GM10266 (cell line): ENCODE data around the gene PET100.
"Not testable (repeated sequence)": the region's sequence is repeated elsewhere in the genome, so short reads cannot be mapped to it uniquely, and the experiment has no call there.

Experiments used
- DNase-seq: peaks from one replicate; pipeline ENCODE4 v3.0.0; 2012; ENCODE audit errors: extremely low spot score
- CTCF ChIP-seq: IDR thresholded peaks from 2 replicates; pipeline ENCODE4 v1.5.1; 2012; ENCODE audit warnings: mild to moderate bottlenecking, low read depth; ENCODE audit not compliant: control insufficient read depth, insufficient read depth; ENCODE audit errors: missing control alignments

The PET100 gene

DNA sequence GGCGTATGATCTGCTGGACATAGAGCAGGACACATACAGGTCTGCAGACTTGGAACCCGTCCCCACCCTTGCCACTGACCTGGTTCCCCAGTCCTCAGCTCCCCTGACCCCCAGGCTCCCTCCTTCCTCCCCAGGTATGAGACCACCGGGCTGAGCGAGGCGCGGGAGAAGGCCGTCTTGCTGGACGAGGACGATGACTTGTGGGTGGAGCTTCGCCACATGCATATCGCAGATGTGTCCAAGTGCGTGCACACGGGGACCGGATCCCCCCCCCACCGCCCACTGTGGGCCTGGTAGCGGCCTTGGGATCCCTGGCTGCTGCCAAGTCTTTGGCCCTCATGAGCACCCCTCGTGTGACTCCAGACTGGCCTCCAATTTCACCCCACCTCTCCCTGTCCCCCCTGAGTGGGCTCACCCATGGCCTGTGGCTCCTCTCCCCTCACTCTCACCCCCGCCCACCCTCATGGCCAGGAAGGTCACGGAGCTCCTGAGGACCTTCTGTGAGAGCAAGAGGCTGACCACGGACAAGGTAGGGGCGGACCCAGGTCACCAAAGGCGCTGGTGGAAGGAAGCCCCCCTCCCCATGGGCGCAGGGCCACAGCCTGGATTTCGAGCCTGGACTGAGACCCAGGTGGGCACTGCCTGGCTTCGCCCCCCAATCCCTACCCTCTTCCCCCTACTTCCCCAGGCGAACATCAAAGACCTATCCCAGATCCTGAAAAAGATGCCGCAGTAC is 12.9 kb downstream of the PET100 start:
- no peak for DNase-seq

GRCh38 chr19:7643031-7643415 is 13.4 kb downstream of the PET100 start:
- TF ChIP-seq CTCF, result no peak
- DNase-seq, result no peak

More for the DNA sequence above, 12.9 kb downstream of the PET100 start:
- TF ChIP-seq CTCF, result no peak

DNA sequence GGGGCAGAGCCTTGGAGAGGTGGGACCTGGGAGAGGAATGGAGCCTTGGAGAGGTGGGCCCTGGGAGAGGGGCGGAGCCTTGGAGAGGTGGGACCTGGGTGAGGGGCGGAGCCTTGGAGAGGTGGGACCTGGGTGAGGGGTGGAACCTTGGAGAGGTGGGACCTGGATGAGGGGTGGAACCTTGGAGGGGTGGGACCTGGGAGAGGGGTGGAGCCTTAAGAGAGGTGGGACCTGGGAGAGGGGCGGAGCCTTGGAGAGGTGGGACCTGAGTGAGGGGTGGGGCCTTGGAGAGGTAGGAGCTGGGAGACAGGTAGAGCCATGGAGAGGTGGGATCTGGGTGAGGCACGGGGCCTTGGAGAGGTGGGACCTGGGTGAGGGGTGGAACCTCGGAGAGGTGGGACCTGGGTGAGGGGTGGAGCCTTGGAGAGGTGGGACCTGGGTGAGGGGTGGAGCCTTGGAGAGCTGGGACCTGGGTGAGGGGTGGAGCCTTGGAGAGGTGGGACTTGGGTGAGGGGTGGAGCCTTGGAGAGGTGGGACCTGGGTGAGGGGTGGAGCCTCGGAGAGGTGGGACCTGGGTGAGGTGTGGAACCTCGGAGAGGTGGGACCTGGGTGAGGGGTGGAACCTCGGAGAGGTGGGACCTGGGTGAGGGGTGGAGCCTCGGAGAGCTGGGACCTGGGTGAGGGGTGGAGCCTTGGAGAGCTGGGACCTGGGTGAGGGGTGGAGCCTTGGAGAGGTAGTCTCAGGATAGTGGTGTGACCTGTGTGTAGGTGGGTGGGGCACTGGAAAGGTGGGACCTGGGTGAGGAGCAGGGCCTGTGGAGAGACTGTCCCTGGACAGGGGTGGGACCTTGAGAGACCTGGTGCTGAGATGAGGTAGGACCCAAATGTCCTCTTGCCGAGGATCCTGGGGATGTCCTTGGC is 14.3 kb downstream of the PET100 start:
- DNase-seq, result not testable (repeated sequence)

DNA sequence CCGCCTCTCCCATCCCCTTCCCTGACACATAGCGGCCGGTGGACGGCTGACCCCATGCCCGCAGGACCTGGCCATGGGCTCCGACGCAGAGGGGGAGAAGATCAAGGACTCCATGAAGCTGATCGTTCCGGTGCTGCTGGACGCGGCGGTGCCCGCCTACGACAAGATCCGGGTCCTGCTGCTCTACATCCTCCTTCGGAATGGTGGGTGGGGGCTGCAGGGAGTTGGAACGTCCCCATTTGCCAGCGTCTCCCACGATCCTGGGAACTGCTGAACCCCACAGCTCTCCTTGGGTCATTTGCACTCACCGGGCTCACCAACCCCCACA is 14.9 kb downstream of the PET100 start:
- no peak for DNase-seq
- TF ChIP-seq CTCF, result no peak

DNA sequence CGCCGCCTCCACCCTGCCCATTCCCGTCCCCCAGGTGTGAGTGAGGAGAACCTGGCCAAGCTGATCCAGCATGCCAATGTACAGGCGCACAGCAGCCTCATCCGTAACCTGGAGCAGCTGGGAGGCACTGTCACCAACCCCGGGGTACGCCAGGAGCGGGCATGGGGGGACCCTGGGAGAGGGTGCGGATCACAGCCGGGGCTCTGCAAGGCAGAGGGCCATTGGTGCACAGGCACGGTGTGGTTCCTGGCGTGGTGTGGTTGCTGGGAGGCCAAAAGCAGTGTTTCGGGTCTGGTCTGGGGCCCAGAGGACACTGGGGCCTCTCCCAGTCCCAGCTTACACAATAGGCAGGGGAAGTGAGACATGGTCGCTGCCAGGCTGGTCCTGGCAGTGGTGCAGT is 15.6 kb downstream of the PET100 start:
- no peak for DNase-seq
- TF ChIP-seq CTCF, result no peak

- TF ChIP-seq CTCF, result no peak
- no peak for DNase-seq
These were observed 16.2 kb downstream of the PET100 start for GRCh38 chr19:7645656-7646425.

GRCh38 chr19:7646426-7646700 is 16.8 kb downstream of the PET100 start:
- TF ChIP-seq CTCF, result no peak

More at GRCh38 chr19:7646426-7646700, 16.8 kb downstream of the PET100 start:
- no peak for DNase-seq
